ENCODE data around the gene CDH1. TPM values are rescaled to one million over a fixed set of nuclear protein-coding genes. Genes with fewer than 3 reads are reported as not detected.

CDH1 gene
- total RNA-seq, 1 donor from 2014 or later: 0.35 TPM

- TF ChIP-seq CTCF (IDR thresholded peaks at IDR 0.05): no peak
- Mint-ChIP-seq H3K4me1 (ENCODE audit: low read depth) (no peaks in the 10 kb centered on the region), H3K36me3 (ENCODE audit: low read depth) (peaks cover 2% of the 10 kb centered on the region), H3K9me3 (ENCODE audit: low read depth) (no peaks in the 10 kb centered on the region), H3K4me3 (ENCODE audit: unreplicated experiment) (no peak overlapping the region), H3K27ac (ENCODE audit: unreplicated experiment) (no peak overlapping the region), H3K27me3 (ENCODE audit: low read depth) (peaks cover 2% of the 10 kb centered on the region)
- no peak for DNase-seq (ENCODE audit: low spot score)
These were observed 31.7 kb downstream of the CDH1 start for GRCh38 chr16:68768771-68769170.

GRCh38 chr16:68770671-68771070 is 33.6 kb downstream of the CDH1 start:
- no peak overlapping the region for H3K4me3 Mint-ChIP-seq (ENCODE audit: unreplicated experiment)
- H3K27me3 Mint-ChIP-seq (ENCODE audit: low read depth): peaks cover 2% of the 10 kb centered on the region
- H3K27ac Mint-ChIP-seq (ENCODE audit: unreplicated experiment): no peak overlapping the region
- DNase-seq (ENCODE audit: low spot score): no peak
- TF ChIP-seq CTCF (IDR thresholded peaks at IDR 0.05): no peak
- H3K9me3 Mint-ChIP-seq (ENCODE audit: low read depth): no peaks in the 10 kb centered on the region
- H3K36me3 Mint-ChIP-seq (ENCODE audit: low read depth): peaks cover 2% of the 10 kb centered on the region
- H3K4me1 Mint-ChIP-seq (ENCODE audit: low read depth): peaks cover 4% of the 10 kb centered on the region

GRCh38 chr16:68772030-68772681 is 35.1 kb downstream of the CDH1 start:
- no peaks in the 10 kb centered on the region for H3K9me3 Mint-ChIP-seq (ENCODE audit: low read depth)
- H3K36me3 Mint-ChIP-seq (ENCODE audit: low read depth): peaks cover 2% of the 10 kb centered on the region
- no peak overlapping the region for H3K27ac Mint-ChIP-seq (ENCODE audit: unreplicated experiment)
- TF ChIP-seq CTCF (IDR thresholded peaks at IDR 0.05): no peak
- peaks cover 2% of the 10 kb centered on the region for H3K27me3 Mint-ChIP-seq (ENCODE audit: low read depth)
- no peak for DNase-seq (ENCODE audit: low spot score)
- no peak overlapping the region for H3K4me3 Mint-ChIP-seq (ENCODE audit: unreplicated experiment)
- peaks cover 10% of the 10 kb centered on the region for H3K4me1 Mint-ChIP-seq (ENCODE audit: low read depth)

GRCh38 chr16:68772871-68773270 is 35.8 kb downstream of the CDH1 start:
- no peak for TF ChIP-seq CTCF (IDR thresholded peaks at IDR 0.05)
- H3K36me3 Mint-ChIP-seq (ENCODE audit: low read depth): peaks cover 2% of the 10 kb centered on the region
- H3K27ac Mint-ChIP-seq (ENCODE audit: unreplicated experiment): no peak overlapping the region
- no peak overlapping the region for H3K4me3 Mint-ChIP-seq (ENCODE audit: unreplicated experiment)
- no peaks in the 10 kb centered on the region for H3K9me3 Mint-ChIP-seq (ENCODE audit: low read depth)
- DNase-seq (ENCODE audit: low spot score): no peak
- peaks cover 2% of the 10 kb centered on the region for H3K27me3 Mint-ChIP-seq (ENCODE audit: low read depth)
- H3K4me1 Mint-ChIP-seq (ENCODE audit: low read depth): peaks cover 10% of the 10 kb centered on the region

GRCh38 chr16:68774982-68775634 is 38.0 kb downstream of the CDH1 start:
- peaks cover 10% of the 10 kb centered on the region for H3K4me1 Mint-ChIP-seq (ENCODE audit: low read depth)
- no peaks in the 10 kb centered on the region for H3K36me3 Mint-ChIP-seq (ENCODE audit: low read depth)

More at GRCh38 chr16:68774982-68775634, 38.0 kb downstream of the CDH1 start:
- Mint-ChIP-seq H3K27me3 (ENCODE audit: low read depth) (peaks cover 2% of the 10 kb centered on the region), H3K4me3 (ENCODE audit: unreplicated experiment) (no peak overlapping the region), H3K27ac (ENCODE audit: unreplicated experiment) (no peak overlapping the region), H3K9me3 (ENCODE audit: low read depth) (no peaks in the 10 kb centered on the region)
- no peak for DNase-seq (ENCODE audit: low spot score)
- no peak for TF ChIP-seq CTCF (IDR thresholded peaks at IDR 0.05)
